HG03442 (cell line): ENCODE results near the gene PKIB.

Source experiments
- ATAC-seq: cut with Tn5 transposase; IDR thresholded peaks from one replicate; pipeline ENCODE4 v1.9.1; 2021; ENCODE audit warnings: mild to moderate bottlenecking, moderate library complexity; ENCODE audit not compliant: unreplicated experiment

Gene PKIB

GRCh38 chr6:122663981-122664380 lies 53.8 kb downstream of the PKIB start:
- ATAC-seq, result no peak

DNA sequence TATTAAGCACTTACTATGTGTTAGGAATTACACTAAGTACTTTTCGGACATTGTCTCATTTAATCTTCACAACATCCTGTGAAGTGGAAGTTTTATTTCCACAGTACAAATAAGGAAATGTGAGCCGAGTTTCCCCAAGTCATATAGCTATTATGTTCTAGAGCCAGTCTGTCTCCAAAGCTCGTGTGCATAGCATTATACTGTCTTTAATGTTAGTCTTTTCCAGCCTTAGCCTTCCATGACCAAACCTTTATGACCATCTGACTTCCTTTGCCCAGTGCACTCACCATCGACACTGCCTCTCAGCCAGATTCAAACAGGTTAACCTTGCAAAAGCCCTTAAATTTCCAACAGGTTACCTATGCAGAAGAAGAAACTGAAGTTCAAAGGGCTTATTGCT lies 55.7 kb downstream of the PKIB start:
- ATAC-seq, result no peak

GRCh38 chr6:122666418-122666817 lies 56.2 kb downstream of the PKIB start:
- ATAC-seq, result no peak

GRCh38 chr6:122669418-122669817 lies 59.2 kb downstream of the PKIB start:
- no peak for ATAC-seq

GRCh38 chr6:122669868-122670267 lies 59.7 kb downstream of the PKIB start:
- no peak for ATAC-seq

- ATAC-seq, result no peak
Observed at GRCh38 chr6:122671251-122671650, 61.0 kb downstream of the PKIB start.

DNA sequence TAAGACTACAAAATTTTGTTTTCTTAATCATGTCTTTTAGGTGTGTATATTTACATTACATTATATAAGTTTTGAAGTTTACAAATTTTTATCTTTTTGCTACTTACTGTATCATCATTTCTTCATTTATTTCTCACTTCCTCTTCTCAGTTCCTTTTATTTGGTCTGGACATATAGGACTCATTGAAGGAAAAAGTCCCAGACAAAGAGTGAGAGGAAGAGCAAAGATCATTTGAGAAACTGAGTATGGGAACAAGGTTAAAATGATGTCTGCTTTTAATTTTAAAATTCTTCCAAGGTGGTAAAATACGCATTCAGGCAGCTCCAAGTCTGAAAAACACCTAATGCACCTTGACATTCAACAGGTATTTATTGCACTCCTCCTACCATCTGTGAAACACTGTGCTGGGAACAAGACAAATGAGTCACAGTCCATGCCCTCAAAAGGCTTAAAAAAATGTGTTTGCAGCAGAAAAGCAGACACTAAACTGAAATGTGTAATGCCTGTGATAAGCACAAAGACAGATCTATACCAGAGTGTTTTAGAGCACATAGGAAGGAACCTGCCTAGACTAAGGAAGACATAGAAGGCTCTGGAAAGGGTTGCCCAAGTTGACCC lies 63.2 kb downstream of the PKIB start:
- ATAC-seq, result no peak

- ATAC-seq, result no peak
Observed at GRCh38 chr6:122676146-122676545, 65.9 kb downstream of the PKIB start.

DNA sequence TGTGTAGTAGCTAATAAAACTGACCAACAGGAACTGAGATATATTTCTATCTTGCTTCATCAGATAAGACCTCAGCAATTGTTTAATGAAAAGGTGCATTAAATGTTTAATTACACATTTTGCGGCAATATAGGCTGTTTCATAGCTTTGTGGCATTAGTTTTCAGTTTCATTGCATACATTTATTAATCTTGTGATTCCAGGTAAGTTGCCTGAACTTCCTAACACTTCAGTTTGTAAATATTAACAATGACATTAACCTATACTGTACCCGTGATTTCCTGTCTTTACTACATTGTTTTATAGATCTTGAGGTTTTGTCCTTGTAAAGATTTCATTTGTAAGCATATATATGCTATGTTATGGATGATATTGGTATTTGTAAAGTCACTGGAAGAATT lies 66.5 kb downstream of the PKIB start:
- ATAC-seq, result no peak

GRCh38 chr6:122677406-122677805 lies 67.2 kb downstream of the PKIB start:
- no peak for ATAC-seq

GRCh38 chr6:122678841-122679240 lies 68.6 kb downstream of the PKIB start:
- ATAC-seq, result no peak

DNA sequence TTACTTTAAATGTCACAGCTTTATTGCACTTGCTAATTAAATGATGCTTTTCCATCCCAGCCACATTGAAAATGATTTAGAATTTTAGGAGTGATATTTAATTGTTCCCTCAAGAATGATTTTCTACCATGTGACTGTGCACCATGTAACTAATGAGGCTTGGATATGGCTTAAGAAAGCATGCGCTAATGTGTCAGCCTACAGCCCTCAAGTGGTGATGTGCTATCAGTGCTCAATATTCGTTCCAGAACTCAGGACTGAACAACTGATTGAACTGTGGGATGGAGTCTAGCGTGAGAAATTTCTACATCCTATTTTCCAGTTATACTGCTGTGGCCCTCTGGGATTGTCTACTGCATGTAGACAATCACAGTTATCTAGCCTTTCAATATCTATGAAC lies 71.5 kb downstream of the PKIB start:
- no peak for ATAC-seq

GRCh38 chr6:122683989-122684651 lies 73.9 kb downstream of the PKIB start:
- no peak for ATAC-seq

DNA sequence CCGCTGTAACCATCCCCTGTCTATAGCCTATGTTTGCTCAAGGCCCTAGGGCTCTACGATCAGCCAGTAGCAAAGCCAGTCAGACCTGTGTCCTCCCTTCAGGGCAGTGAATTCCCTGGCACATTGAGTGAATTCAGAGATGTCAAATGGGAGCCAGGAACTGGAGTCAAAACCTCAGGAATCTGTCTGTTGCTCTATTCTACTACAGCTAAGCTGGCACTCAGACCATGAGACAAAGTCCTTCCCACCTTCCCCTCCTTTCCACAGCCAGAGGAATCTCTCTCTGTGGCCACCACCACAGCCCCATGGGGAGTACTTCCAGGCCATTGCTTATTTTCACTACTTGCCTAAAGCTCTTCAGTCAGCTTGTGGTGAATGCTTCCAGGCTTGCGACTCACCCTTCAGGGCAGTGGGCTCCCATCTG lies 82.0 kb downstream of the PKIB start:
- no peak for ATAC-seq

DNA sequence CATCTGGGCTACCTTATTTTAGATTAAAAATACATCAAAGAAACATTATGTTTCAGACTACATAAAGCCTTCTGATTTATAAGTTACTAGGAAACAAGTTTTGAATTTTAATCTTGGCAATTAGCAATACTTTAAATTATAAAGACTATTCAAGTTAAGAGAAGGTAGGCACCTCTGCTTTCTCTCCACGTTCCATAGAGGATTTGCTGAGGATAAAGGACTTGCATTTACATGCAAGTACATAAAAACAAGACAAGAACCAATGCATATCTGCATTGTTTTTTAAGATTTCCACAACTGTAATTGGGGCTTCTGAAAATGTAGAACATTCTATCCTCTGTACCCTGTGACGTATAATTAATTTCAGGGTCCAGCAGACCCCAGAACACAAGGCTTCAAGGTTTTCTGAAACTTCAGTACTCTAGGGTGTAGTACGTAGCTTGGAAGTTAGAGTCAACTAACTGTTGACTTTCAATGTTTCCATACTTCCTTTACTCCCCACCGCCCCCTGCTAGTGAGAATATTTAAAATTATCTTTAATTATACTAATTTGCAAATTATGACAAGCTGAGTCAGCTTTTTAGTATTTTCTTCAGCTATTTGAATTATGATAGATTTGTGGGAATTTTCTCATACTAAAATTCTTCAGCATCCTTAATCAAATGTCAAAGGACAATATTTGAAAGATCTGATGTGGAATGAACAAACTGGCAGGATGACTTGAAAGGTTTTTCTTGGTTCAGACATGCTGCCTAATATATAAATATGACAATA lies 82.8 kb downstream of the PKIB start:
- no peak for ATAC-seq

DNA sequence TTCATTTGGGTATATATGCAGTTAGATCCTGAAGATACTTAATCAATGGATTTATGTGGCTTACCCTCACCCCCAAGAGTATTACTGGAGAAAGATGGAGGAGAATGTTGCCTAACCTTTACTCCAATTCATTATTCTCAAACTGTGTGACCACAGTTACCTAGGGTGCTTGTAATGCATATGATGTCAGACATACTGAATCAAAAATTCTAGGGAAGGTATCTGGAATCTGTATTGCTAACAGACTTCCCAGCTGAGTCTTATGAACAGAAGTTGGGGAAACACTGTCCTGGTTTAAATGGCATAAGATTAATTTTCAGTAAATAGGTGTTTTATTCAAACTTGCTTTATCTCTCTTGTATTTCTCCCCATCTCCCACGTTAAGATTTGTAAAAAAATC lies 83.9 kb downstream of the PKIB start:
- no peak for ATAC-seq

DNA sequence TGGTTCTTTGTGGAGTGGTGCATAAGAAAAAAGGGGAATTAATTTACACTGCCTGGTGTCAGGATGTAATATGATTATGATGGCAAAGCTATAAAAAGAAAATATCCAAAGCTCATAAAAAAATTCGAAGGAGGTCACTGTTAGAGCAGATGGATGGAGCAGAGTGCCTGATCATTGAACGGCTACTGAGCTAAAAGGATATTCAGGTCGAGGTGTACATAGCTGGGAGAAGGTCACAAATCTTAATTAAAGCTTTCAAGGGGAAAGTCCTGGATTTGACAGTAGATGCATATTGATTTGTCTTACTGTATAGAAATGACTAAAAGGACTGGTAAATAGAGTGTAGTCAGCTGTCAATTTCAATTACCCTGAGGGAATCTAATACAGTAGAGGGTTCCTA lies 84.4 kb downstream of the PKIB start:
- no peak for ATAC-seq

GRCh38 chr6:122695188-122695587 lies 85.0 kb downstream of the PKIB start:
- no peak for ATAC-seq

DNA sequence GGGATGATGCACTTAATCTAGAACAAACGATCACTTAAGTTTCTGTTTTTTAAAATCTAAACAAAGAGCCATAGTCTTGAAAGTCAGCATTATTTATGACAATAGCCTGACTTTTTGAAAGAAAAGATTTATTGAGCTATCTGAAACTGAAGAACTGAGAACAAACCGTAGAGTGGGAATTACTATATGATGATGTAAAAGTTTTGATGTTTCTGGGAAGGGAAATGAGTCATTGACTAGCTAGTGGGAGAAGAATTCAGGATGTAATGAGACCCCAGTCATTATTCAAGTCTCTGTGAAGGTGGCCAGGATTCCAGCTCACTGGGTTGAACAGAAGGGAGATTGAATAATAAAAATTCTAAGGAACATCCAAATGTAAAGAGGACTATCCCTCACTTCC lies 85.9 kb downstream of the PKIB start:
- ATAC-seq, result no peak

DNA sequence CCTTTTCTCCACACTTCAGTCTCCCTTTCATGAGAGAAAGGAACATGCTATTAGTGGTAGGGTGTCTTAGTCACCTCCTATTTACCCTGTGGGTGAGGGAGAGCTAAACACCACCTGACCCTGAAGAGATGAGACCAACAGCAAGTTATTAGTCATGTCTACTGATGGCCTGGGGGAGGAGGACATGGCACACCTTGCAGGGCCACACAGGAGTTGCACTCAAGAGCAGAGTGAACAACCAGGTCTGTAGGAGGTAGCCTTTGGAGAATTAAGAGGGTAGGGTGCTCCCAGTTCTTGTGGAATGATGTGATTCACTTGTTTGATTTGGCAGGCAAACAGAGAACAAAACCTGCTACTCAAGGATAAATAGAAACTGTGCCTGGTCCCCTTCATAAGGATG lies 86.6 kb downstream of the PKIB start:
- no peak for ATAC-seq

GRCh38 chr6:122697458-122697857 lies 87.3 kb downstream of the PKIB start:
- ATAC-seq, result no peak

- ATAC-seq, result no peak
Observed at GRCh38 chr6:122701666-122702065, 91.5 kb downstream of the PKIB start.
